CD4-positive, alpha-beta T cell treated with Interleukin-17A for 1 hour (primary cell): ENCODE measurements around the gene RPS2.

ENCODE experiments used
- DNase-seq: peaks from one replicate; pipeline ENCODE4 v3.0.0-alpha.2; 2020

RPS2 gene

DNA sequence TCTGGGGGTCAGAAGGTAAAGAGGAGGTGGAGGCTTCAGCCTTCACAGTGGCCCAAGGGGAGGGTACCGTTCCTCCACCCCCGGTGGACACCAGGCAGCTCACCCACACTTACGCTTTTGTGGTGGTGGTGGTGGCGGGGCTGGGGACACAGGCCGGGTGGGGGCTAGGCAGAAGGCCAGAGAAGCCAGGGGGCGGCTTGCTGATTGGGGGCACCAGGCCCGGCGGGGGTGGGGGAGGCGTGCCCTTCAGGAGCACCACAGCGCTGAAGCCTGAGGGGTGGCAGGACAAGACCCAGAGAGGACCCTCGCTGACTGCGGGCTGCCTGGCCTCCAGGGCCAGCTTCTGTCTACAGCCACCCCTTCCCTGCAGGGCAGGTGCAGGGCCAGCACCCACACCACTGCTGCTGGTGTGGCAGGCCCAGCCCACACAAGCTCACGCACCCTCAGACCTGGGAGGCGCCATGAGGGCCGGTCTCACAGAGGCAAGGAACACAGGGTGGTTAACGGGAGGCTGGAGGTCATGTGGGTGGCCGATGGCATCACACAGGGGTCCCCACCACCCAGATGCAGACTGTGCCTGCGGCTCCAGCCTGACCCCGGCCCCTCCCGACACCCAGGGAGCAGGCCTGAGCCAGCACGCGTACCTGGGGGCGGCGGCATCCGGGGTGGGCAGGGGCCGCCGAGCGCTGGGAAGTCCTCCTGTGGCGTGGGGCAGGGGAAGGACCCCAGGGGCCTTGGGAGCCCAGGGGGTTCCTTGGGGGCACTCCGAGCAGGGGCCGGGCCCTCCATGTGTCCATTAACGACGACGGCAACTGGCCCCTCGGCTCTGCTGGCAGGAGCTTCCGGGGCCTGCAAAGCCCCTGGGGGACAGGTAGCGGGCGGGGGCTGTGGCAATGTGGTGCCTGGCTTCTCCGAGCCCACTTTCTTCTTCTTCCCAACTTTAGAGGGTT lies 34.5 kb upstream of the RPS2 start:
- no peak for DNase-seq

- DNase-seq: no peak
Measured at GRCh38 chr16:1998360-1998835, 33.8 kb upstream of the RPS2 start.

DNA sequence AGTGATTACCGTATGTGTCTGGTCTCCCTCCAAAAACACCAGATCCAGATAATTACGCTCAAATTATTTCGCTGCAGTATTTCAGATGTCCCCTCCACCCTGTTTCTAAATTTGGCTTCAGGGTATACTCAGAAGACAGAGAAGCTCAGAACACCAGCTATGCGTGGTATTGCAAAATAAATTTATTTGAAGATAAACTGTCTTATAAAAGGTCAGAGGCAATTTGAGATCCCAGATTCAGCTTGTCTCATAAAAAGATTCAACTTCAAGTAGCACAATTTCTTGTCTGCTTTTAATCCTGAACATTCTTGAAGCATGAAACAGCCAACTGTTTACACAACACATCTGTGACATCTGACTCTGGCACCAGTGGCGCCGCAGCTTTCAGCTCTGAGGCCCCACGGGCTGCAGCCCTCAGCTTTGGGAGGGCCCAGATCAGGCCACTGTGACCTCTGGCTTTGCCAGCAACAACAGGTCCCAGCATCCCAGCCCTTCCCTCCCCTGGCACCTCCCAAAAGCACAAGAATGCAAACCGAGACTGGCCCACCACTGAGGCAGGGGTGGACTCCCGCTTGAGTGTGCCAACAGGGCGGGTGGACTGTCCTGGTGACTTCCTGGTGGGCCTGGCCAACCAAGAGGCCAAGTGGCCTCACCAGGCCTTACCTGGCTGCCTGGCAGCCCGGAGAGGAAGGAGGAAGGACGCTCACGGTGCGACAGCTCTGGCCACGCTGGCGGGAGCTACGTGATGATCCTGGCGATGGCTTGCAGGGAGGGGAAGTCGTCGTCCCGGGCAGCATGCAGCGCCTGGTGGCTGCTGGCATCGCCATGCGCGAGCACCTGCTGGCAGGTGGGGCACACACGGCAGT lies 33.1 kb upstream of the RPS2 start:
- no peak for DNase-seq

- peak; percentile 27 for DNase-seq
Measured at GRCh38 chr16:1993731-1994131, 29.1 kb upstream of the RPS2 start.

DNA sequence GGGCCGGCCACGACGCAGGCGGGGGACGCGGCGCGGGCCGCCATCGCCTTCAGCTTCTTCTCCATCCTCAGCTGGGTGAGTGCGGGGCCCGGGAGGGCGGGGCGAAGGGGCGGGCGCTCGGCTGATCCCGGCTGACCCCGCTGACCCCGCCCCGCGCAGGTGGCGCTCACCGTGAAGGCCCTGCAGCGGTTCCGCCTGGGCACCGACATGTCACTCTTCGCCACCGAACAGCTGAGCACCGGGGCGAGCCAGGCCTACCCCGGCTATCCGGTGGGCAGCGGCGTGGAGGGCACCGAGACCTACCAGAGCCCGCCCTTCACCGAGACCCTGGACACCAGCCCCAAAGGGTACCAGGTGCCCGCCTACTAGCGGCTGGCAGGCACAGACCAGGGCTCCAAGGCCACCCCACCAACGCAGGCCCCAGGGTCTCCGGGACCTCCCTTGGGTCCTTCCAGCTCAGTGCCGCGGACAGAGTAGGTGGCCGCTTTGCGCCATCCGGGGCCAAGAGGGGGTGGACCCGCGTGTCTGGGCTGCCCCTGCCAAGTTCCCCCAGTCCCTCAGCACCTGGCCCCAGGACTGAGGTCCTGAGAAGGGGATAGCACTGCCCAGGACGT lies 28.2 kb upstream of the RPS2 start:
- no peak for DNase-seq

DNA sequence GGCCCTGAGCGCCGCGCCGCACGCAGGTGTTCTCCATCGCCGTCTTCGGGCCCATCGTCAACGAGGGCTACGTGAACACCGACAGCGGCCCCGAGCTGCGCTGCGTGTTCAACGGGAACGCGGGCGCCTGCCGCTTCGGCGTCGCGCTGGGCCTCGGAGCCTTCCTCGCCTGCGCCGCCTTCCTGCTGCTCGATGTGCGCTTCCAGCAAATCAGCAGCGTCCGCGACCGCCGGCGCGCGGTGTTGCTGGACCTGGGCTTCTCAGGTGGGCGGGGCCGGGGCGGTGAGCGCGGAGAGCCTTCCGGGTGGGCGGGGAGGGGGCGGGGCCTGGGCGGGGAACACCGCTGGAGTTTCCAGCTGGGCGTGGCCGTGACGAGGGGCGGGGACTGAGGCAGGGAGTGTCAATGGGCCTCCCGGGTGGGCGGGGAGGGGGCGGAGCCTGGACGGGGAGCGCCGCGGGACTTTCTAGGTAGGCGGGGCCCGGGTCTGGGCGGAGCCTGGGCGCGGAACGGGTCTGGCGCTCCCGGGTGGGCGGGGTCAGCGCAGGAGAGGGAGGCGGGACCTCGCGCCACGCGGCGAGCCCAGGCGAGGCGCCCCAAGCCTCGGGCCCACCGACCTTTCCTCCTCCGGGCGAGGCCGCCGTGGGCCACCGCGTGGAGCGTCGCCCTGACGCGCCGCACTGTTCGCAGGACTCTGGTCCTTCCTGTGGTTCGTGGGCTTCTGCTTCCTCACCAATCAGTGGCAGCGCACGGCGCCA lies 27.5 kb upstream of the RPS2 start:
- peak; percentile 98 for DNase-seq

GRCh38 chr16:1991588-1991947 lies 26.9 kb upstream of the RPS2 start:
- no peak for DNase-seq

- DNase-seq: peak; percentile 76
Measured at GRCh38 chr16:1991135-1991551, 26.5 kb upstream of the RPS2 start.

DNA sequence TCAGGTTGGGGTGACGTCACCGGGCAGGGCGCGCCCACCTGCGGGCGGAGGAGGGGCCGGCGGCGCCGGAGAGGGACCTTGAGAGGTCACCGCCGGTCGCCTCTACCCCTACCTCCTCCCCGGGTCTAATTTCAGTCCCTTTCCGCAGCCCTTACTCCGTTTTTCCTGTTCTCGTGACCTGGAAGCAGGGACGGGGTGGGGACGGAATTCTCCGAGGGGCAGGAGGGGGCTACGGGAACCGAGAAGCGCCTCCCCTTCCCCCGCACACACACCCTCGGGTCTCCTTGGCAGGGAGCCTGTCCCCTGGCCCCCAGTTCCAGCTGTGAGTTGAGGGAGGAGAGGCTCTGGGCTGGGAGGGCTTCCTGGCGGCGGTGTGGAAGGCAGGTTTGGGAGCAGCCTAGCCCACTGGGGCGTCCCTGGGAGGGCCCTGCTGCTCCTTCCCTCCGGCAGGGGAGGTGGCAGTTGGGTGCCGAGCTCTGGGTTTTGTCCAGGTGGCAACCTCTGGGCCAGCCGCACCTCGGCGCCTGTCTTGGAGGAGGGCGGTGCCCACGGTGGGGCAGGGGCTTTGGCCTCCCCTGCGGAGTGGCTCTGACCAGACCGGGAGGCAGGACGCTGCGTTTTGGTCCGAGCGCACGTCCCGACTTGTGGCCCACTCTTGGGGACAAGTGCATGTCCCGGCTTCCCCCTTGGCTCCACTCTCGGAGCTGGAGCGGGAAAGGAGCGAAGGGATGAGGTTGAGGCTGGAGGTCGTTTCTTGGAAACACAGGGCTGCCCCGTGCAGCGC lies 25.9 kb upstream of the RPS2 start:
- DNase-seq: peak; percentile 64

GRCh38 chr16:1990101-1990350 lies 25.4 kb upstream of the RPS2 start:
- no peak for DNase-seq

DNA sequence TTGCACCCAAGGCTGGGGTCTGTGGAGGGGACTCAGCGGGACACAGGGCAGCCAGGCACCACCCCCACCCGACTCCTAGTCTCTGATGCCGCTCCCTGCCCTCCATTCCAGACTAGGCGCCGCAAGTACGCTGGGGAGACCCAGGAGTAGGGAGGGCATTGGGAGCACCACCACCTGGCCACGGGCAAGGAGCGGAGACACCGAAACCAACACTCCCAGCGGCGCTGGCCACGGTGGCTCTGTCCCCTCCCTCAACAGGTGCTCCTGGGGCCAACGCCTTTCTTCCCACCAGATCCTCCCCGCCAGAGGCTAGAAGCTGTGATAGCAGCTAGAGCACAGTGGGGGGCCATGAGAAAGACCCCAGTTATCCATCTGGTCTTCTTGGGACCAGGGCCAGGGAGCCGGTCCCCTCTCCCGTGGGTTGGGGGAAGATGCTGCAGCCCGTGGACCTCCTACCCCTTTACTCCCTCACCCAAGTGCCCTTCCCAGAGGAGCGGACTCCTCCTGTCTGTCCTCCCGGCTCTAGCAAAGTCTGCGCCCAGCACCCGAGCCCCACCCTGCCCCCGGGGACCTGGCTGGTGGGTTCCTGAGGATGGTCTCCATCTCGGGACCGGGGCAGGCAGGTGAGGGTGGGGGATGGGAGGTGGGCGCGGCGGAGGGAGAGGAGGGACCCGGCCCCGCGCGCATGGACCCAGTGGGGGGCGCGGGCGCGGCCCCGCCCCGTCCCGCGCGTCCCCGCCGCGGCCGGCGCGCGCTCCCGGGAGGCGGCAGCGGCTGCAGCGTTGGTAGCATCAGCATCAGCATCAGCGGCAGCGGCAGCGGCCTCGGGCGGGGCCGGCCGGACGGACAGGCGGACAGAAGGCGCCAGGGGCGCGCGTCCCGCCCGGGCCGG lies 24.8 kb upstream of the RPS2 start, which contains the start of gene SYNGR3:
TSS of gene SYNGR3 (plus strand) at position 762 of the 892 bp plus-strand sequence. CDS start 133 bp downstream, outside the sequence.
- peak; percentile 9 for DNase-seq

- no peak for DNase-seq
Measured at GRCh38 chr16:1987198-1987597, 22.6 kb upstream of the RPS2 start.

DNA sequence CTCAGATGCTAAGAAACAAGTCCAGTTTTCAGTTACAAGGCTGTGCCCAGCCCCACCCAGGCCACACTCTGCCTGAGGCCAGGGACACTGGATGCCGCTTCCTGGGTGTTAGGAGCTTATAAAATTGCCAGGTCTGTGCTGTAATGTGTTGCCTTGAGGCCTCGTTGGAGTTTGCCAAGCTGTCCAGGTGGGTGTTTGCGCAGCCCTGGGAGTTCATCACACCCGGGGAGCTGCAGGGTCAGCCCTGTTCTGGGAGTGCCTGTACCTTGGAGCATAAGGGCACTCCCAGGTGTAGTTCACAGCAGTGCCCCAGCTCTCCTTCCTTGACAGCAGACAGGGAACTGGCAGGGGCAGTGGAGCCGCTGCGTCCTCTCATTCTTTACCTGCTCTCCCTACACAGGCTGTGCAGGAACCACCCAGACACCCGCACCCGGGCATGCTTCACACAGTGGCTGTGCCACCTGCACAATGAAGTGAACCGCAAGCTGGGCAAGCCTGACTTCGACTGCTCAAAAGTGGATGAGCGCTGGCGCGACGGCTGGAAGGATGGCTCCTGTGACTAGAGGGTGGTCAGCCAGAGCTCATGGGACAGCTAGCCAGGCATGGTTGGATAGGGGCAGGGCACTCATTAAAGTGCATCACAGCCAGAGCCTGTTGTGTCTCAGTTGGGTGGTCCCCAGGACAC lies 21.0 kb upstream of the RPS2 start:
- DNase-seq: no peak

DNA sequence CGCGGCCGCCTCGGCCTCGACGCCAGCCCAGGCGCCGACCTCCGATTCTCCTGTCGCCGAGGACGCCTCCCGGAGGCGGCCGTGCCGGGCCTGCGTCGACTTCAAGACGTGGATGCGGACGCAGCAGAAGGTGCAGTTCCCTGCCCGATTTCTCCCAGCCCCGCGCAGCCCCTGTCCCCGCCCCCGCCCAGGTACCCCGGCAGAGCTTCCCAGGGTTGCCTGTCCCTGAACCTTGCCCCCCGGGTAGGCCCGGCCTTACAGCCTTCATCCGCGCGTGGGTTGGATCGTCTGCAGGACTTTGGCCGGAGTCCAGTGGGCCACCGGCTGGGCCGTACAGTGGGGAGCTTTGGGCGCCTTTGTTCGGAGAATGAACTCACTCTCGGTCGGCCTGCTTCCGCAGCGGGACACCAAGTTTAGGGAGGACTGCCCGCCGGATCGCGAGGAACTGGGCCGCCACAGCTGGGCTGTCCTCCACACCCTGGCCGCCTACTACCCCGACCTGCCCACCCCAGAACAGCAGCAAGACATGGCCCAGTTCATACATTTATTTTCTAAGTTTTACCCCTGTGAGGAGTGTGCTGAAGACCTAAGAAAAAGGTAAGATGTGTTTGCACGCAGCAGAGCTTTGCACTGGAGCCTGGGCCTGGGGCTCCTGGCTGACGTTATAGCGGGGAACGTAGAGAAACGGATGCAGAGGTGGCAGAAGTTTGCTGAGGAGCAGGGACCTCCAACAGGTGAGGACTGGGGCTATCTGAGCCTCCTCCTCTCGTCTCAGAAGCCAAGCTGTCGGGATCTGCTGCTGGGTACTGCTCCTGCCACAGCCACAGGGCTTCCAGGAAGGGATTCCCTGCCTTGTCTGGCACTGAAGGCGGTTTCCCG lies 20.0 kb upstream of the RPS2 start:
- DNase-seq: no peak

- peak; percentile 80 for DNase-seq
Measured at GRCh38 chr16:1983544-1984346, 19.1 kb upstream of the RPS2 start, which contains the start of gene GFER. Gene GFER, plus strand, starts transcription at chr16:1984193. Its CDS starts 26 bp downstream, at chr16:1984219.

DNA sequence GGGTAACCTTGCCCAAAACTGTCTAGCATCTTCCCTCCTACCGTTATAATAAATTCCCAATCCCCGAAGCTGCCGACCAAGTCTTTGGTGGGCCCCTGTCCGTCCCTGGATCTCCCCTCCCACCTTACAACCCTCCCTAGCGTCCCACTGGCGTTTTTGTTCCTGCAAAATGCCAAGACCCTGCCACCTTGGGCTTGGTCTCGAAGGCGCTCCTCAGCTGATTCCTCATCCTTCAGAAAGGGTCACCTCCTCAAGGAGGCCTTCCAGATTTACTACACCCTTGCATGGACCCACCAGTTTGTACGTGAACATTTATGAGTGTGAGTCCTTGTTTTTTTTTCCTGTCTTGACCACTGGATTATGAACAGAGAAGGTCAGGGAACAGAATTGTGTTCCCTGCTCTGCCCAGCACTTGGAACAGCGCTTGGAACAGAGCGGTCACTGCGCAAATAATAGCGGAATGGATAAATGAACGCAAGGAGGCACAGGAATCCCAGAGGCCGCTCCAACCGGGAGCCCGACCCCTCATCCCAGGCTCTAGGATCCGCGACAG lies 18.4 kb upstream of the RPS2 start:
- no peak for DNase-seq

DNA sequence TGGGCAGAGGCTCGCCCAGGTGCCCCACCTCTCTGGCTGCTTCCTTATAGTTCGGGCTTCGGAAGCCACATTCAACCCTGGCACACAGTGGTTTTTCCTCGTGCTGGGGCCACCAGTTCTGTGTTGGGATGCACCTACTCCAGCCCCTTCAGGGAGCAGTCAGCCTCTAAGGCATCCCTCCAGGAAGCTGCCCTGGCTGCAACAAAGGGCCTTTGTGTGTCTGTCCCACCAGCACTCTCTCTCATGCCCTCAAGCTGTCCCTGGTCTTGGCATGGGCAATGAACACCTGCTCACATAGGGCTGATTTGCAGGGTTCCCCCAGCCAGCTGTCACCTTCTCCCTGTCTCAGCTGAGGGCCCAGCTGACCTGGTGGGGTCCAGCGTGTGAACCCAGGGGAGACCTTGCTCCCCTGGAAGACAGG lies 17.4 kb upstream of the RPS2 start:
- no peak for DNase-seq

- DNase-seq: no peak
Measured at GRCh38 chr16:1981398-1981836, 16.8 kb upstream of the RPS2 start, which contains the start of gene NOXO1. Gene NOXO1, minus strand, starts transcription at chr16:1981469. Its CDS starts 290 bp downstream, at chr16:1981179.
